GM21737 (cell line): ENCODE results near the gene SIGLECL1.

Source experiments
- ATAC-seq: cut with Tn5 transposase; IDR thresholded peaks from one replicate; pipeline ENCODE4 v1.9.1; 2021; ENCODE audit warnings: mild to moderate bottlenecking, moderate library complexity; ENCODE audit not compliant: unreplicated experiment

SIGLECL1 gene

GRCh38 chr19:51295382-51296126, 44.7 kb downstream of the SIGLECL1 start:
- no peak for ATAC-seq

DNA sequence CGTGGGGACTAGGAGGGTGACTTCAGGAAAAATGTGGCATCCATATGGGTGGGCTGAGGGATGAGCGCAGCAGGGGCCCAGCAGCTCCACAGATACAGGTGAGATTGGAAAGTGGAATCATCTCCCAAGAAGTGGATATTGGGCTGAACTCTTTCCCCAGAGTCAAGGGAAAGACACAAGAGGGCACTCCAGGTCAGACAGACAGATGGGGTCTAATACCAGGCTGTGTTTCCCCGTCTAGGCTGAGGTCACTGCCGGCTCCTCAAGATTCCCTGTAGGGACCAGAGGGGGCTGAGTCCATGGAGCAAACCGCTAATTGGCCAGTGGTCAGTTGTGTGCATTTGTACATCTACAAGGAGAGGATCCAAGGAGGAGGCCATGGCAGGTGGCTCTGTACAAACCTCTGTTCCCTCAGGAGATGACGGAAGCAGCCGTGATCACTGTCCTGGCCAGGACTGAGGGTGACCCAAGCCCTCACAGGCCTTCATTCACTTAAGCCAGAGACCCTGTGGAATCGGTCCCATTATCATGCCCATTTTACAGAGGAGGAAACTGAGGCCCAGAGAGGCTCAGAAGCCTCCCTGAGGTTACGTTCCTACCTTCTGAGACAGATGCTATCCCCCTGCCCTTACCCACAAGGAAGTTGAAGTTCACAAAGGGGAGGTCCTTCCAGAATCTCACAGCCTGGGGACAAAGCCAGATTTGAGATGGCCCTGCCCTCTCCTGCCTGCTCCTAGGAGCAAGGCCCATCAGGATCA, 45.6 kb downstream of the SIGLECL1 start:
- no peak for ATAC-seq

DNA sequence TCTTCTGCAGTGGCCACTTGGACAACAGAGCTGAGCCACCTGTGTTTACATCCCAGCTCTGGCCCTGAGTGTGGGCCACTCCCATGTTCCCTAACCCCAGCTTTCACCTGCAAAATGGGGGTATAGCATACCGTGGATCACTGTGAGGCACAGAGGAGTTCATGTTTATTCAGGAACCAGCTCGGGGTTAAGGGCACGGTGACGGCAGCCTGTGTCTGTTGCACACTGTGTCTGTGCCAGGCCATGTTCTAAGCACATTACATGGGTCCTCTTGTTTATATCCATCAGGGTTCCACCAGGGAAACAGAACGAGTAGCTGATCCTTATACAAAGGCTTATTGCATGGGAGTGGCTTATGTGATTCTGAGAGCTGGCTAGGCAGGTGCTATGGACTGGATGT, 46.5 kb downstream of the SIGLECL1 start:
- no peak for ATAC-seq

DNA sequence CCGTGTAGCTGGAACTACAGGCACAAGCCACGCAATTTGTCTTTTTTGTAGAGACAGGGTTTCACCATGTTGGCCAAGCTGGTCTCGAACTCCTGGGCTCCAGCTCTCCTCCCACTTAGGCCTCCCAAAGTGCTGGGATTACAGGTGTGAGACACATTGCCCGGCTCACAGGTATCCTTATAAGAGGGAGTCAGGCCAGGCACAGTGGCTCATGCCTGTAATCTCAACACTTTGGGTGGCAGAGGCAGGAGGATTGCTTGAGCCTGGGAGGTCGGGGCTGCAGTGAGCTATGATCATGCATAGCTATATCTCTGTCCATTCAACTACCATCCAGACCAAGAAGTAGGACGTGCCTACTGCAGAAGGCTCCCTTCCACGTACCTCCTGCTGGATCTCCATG, 50.4 kb downstream of the SIGLECL1 start:
- ATAC-seq: no peak

GRCh38 chr19:51305479-51305878, 54.6 kb downstream of the SIGLECL1 start:
- ATAC-seq: no peak

DNA sequence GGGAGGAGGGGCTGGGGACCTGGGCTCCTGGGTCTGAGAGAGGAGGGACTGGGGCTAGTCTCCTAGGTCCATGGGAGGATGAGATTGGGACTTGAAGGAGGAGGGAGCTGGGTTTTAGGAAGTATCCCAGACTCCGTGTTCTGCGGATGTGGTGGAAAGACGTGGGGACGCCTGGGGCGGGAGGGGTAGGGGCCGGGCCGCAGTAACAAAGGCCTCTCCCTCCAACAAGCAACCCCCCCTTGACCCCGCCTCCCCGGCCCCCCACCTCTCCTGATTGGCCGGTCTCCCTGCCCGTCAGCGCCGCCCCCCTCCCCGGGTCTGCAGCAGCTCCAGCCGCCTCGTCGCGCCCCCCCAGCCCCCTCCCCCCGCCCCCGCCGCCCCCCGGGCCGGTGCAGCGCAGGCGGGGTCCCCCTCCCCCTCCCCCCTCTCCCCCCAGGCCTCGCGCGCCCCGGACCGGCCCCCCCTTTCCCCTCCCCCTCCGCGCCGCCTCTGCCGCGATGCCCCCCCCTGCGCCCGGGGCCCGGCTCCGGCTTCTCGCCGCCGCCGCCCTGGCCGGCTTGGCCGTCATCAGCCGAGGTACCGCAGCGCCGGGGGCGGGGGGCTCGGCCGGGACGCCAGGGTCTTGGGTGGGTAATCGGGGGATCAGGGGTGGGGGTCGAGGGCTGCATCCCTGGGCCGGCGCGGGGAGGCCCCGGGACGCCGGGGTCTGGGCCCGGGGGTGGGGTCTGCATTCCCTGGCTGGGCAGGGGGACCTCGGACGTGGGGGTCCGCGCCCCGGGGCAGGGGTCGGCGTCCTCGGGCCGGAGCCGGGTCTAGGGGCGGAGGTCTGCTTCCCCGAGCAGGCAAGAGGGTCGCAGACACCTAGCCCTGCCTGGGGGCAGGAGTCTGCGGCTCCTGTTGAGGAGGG, 60.7 kb downstream of the SIGLECL1 start, which contains the start of gene IGLON5:
Gene IGLON5, plus strand, starts transcription at position 294 of the 907 bp plus-strand sequence. Its CDS starts 204 bp downstream, at position 498.
- ATAC-seq: no peak

DNA sequence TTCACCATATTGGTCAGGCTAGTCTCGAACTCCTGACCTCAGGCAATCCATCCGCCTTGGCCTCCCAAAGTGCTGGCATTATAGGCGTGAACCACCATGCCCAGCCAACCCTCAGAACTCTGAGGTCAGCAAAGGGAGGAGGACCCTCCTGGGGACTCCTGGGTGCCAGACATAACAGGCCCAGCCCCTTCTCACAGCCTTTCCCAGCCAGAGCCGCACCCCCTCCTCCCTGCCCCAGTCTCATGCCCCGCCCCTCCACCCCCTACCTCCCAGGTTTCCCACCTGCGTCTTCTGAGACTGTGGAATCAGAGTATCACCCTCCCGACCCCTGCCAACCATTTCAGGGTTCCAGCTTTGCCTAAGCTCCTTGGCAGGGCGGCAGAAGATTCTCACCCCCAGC, 65.8 kb downstream of the SIGLECL1 start:
- ATAC-seq: no peak

- no peak for ATAC-seq
Measured at GRCh38 chr19:51317376-51317775, 66.5 kb downstream of the SIGLECL1 start.

DNA sequence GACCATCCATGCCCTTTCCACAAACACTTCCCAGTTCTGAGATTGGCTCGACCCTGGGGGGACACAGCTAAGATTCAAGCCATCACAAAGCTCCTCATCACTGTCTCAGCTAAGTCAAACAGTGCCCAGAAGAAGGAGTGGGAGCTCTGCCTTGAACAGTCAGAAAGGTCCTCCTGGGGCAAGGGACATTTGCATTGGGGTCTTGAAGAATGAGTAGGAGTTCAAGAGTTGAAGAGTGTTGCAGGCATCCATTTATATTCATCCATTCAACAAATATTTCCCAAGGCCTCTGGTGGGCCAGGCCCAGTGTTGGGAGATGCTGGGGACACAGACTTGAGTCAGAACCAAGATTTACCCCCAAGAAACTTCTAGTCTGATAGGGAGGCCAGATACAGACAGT, 67.1 kb downstream of the SIGLECL1 start:
- ATAC-seq: no peak
